ENCODE results near the gene C5orf15. TPM values are rescaled to one million over a fixed set of nuclear protein-coding genes. Genes with fewer than 3 reads are reported as not detected.

Gene C5orf15
- total RNA-seq, 1 donor from 2014 or later = 73.2 TPM

DNA sequence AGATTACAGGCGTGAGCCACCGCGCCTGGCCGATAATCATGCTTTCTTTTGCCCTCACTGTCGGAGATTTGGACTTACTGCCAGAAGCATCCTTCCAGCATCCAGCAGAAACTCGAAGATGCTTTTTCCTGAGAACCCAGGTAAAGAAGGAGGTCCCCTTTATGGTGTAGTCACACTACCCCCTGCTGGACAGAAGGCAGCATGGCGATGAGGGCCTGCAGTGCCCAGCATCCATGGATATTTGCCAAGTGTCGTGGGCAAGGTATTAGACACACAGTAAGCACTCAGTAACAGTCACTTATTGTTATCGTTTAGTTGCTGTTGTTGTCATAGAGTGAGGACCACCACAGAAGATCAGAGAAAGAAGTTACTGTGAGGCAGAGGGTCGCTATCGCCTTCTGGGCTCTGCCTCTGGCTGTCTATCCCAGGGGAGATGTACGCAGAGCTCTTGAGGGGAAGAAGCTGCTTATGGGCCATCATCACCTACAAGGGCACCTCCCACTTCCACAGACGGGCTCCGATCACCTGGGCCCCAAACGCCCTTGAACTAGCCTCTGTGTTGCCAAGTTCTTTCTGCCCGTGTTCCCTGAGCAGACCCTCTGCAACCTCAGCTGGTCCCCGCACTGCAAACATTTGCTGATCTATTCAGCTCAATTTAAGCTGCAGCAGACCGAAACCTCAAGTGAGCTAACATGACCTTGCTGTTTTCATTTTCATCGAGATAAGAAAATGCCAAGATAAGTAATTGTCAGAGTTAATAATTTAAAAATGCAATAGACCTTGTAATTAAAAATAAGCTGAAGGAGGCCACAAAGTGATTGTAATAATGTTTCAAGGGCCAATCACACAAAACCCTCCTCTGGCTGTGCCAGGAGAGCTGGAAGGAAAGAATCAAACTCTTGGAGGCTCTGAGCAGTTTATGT, 23.9 kb downstream of the C5orf15 start:
- TF ChIP-seq, protein P1, sequence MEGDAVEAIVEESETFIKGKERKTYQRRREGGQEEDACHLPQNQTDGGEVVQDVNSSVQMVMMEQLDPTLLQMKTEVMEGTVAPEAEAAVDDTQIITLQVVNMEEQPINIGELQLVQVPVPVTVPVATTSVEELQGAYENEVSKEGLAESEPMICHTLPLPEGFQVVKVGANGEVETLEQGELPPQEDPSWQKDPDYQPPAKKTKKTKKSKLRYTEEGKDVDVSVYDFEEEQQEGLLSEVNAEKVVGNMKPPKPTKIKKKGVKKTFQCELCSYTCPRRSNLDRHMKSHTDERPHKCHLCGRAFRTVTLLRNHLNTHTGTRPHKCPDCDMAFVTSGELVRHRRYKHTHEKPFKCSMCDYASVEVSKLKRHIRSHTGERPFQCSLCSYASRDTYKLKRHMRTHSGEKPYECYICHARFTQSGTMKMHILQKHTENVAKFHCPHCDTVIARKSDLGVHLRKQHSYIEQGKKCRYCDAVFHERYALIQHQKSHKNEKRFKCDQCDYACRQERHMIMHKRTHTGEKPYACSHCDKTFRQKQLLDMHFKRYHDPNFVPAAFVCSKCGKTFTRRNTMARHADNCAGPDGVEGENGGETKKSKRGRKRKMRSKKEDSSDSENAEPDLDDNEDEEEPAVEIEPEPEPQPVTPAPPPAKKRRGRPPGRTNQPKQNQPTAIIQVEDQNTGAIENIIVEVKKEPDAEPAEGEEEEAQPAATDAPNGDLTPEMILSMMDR (conservative IDR thresholded peaks at IDR 0.05; ENCODE audit: low read depth, low read length) = peak; percentile 92
- DNase-seq (ENCODE audit: low read depth) = no peak
- no peak overlapping the region for H3K4me3 ChIP-seq (ENCODE audit: low read depth, low read length)

DNA sequence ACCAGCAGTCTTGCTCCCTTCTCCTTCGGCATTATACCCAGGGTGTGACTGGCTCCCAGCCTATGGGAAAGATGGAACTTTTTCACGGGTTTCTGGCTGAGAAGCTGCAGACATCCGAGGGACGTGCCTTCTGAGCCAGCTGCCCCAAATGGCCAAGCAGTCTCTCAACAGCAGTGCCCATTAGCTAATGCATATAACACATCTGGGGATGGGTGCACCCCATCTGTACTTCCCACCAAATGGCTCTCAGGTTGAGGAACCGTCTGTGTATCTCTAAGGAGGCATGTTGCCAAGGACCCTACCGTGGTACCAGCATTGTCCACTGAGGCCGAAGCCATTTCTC, 25.0 kb downstream of the C5orf15 start:
- DNase-seq (ENCODE audit: low read depth) = no peak
- no peak overlapping the region for H3K4me3 ChIP-seq (ENCODE audit: low read depth, low read length)
- TF ChIP-seq, protein P1 (conservative IDR thresholded peaks at IDR 0.05; ENCODE audit: low read depth, low read length) = no peak

DNA sequence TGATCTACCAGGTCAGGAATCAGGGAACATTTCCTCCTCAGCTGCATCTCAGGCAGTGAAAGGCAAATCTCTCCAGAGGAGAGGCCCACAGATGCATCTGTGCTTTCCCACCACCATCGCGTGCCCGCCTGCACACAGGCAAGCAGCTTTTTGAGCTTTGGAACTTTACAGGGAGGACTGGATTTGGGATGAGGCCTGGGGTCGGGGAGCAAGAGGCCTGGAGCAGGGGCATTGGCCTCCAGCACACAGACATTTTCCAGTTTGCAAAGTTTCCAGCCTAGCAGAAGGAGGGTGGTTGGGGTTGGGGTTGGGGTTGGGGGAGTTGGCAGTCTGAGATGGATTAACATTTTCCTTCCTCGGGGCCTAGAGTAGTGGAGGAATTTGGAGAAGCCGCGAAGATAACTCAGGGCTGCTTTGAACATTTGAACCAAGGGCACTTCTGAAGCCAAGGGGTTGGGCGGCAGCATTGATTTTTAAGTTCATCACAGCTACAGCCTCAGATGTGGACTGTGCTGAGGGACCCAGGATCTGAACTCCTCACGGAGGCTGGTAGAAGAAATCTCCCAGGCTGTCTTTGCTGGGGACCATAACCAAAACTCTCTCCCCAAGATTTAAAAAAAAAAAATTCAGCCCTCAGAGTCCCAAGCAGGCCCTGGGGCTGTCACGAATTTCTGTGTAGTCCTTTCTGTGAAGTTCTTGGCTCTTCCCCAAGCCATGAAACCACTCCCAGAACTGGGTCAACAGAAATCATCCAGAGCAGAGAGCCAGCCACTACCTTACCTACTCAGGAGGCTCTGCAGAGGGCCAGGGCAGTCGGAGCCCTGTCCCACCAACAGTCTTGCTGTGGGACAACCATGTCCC, 25.6 kb downstream of the C5orf15 start:
- DNase-seq (ENCODE audit: low read depth) = no peak
- H3K4me3 ChIP-seq (ENCODE audit: low read depth, low read length) = no peak overlapping the region
- TF ChIP-seq, protein P1 (conservative IDR thresholded peaks at IDR 0.05; ENCODE audit: low read depth, low read length) = no peak

DNA sequence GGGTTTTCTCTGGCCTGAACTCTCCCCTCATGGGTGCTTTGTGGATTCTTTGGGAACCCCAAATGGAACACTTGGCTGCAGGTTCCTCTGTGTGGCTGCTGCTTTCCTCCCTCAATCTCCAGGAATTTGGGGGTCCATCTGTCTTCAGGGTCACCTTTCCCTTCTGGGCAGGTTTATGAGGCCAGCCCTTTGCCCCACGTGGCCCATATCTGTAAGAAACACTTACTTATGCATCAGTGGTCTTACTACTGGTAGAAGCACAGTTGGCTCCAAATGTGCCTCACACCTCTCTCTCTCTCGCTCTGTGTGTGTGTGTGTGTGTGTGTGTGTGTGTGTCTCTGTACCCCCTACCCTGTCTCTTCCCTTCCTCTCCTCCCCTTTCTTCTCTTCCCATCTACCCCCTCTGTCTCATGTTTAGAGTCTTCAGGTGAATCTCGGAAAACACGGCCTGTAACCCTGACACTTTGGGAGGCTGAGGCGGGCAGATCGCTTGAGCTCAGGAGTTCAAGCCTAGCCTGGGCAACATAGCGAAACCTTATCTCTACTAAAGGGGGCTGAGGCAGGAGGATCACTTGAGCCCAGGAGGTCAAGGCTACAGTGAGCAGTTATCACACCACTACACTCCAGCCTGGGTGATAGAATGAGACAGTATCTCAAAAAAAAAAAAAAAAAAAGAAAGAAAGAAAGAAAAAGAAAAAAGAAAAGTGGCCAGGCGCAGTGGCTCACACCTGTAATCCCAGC, 26.8 kb downstream of the C5orf15 start:
- no peak overlapping the region for H3K4me3 ChIP-seq (ENCODE audit: low read depth, low read length)
- no peak for DNase-seq (ENCODE audit: low read depth)
- TF ChIP-seq, protein P1 (conservative IDR thresholded peaks at IDR 0.05; ENCODE audit: low read depth, low read length) = no peak

DNA sequence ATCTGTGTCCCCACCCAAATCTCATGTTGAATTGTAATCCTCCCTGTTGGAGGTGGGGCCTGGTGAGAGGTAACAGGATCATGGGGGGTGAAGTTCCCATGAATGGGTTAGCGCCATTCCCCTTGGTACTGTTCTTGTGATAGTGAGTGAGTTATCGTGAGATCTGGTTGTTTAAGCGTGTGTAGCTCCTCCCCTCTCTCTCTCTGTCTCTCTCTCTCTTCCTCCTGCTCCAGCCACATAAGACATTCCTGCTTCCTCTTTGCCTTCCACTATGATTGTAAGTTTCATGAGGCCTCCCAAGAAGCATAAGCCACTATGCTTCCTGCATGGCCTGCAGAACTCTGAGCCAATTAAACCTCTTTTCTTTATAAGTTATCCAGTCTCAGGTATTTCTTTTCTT, 28.8 kb downstream of the C5orf15 start:
- no peak overlapping the region for H3K4me3 ChIP-seq (ENCODE audit: low read depth, low read length)
- TF ChIP-seq, protein P1 (conservative IDR thresholded peaks at IDR 0.05; ENCODE audit: low read depth, low read length) = no peak
- DNase-seq (ENCODE audit: low read depth) = no peak

DNA sequence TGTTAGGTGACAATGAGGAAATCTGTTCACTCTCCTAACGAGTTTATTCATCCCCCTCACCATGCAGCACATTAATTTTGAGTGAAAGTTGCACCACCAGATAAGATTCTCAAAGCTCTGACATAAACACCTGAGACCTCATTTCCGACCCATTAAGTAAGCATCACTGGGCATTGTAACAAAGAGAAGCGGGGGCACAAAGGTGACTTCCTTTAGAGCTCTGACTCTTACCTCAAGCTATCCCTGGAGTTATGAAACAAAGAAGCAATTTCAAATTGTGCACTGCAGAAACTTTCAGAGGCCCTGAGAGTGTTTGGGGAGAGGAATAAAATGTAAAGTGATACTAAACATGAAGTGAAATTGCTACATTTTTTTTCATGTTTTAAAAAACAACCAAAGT, 29.5 kb downstream of the C5orf15 start:
- TF ChIP-seq, protein P1 (conservative IDR thresholded peaks at IDR 0.05; ENCODE audit: low read depth, low read length) = no peak
- no peak overlapping the region for H3K4me3 ChIP-seq (ENCODE audit: low read depth, low read length)
- no peak for DNase-seq (ENCODE audit: low read depth)
